Hepatocyte (in vitro differentiated cells): Measurements from ENCODE around the gene CC2D2A.

Experiments
- EZH2 ChIP-seq: fragments of 200-600 bp; sonication (generic); IDR thresholded peaks from 2 replicates; pipeline ENCODE4 v1.6.1; 2016; ENCODE audit warnings: antibody characterized with exemption, mild to moderate bottlenecking, borderline replicate concordance
- TF ChIP-seq, protein P1 (sequence below): fragments of 200-600 bp; sonication (generic); IDR thresholded peaks from 2 replicates; pipeline ENCODE4 v1.5.1; 2016; ENCODE audit warnings: antibody characterized with exemption, mild to moderate bottlenecking; ENCODE audit not compliant: poor library complexity

DNA sequence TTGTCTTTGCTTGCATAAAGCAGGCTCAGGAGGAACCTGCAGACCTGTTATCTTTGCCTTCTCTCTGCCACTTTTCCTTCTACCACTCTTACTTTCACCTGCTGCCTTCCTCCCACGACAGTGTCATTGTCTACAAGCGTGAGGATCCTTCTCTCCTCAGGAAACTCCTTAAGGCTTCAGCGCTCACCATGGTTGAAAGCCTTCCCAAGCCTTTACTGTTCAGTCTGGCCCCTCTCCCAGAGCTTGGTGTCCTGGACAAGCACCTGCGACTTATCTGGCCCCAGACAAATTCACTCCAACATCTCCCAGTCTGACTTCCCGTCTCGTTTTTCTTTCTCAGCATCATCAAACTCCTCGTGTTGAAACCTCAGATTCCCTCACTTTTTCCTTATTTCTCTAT, 31.0 kb downstream of the CC2D2A start:
- no peak for TF ChIP-seq EZH2
- TF ChIP-seq, protein P1, sequence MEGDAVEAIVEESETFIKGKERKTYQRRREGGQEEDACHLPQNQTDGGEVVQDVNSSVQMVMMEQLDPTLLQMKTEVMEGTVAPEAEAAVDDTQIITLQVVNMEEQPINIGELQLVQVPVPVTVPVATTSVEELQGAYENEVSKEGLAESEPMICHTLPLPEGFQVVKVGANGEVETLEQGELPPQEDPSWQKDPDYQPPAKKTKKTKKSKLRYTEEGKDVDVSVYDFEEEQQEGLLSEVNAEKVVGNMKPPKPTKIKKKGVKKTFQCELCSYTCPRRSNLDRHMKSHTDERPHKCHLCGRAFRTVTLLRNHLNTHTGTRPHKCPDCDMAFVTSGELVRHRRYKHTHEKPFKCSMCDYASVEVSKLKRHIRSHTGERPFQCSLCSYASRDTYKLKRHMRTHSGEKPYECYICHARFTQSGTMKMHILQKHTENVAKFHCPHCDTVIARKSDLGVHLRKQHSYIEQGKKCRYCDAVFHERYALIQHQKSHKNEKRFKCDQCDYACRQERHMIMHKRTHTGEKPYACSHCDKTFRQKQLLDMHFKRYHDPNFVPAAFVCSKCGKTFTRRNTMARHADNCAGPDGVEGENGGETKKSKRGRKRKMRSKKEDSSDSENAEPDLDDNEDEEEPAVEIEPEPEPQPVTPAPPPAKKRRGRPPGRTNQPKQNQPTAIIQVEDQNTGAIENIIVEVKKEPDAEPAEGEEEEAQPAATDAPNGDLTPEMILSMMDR: no peak
